SK-N-MC (cell line): ENCODE results near the gene PAFAH1B2.

Experiments
- FOXP2 ChIP-seq: optimal IDR thresholded peaks from 2 replicates; pipeline ENCODE3; 2011; ENCODE audit warnings: mild to moderate bottlenecking, moderate library complexity; ENCODE audit not compliant: insufficient read depth; ENCODE audit errors: extremely low read length, control extremely low read depth
- POLR2AphosphoS5 ChIP-seq: IDR thresholded peaks from 2 replicates; pipeline ENCODE4 v1.6.1; 2012; ENCODE audit warnings: mild to moderate bottlenecking, low read depth, low read length, borderline replicate concordance

GRCh38 chr11:117145393-117145761 is 1.3 kb downstream of the PAFAH1B2 start:
- no peak; the same call in 1 of the 2 replicates for TF ChIP-seq POLR2AphosphoS5
- TF ChIP-seq FOXP2: no peak
